ENCODE data around the gene CLPSL2.
"Not testable (repeated sequence)": the region's sequence is repeated elsewhere in the genome, so short reads cannot be mapped to it uniquely, and the experiment has no call there.

DNA sequence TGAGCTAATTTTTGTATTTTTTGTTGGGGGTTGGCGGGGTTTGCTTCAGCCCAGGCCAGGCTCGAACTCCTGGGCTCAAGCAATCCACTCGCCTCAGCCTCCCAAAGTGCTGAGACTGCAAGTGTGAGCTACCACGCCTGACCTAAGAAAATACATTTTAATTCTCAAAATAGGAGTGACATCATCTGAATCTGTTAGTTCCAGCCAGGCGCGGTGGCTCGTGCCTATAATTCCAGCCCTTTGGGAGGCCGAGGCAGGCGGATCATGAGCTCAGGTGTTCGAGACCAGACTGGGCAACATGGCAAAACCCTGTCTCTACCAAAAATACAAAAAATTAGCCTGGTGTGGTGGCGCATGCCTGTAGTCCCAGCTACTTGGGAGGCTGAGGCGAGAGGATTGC, 42.1 kb upstream of the CLPSL2 start:
- TF ChIP-seq POLR2A (IDR thresholded peaks at IDR 0.05; ENCODE audit: borderline replicate concordance, extremely low read depth, insufficient read depth, insufficient read length); EGR1 (IDR thresholded peaks at IDR 0.05; ENCODE audit: low read depth); EZH2 (IDR thresholded peaks at IDR 0.05); REST (IDR thresholded peaks at IDR 0.05; ENCODE audit: low read depth); POLR2AphosphoS5 (IDR thresholded peaks at IDR 0.05; ENCODE audit: low read depth, low read length); RAD21 (IDR thresholded peaks at IDR 0.05; ENCODE audit: low read depth): not testable (repeated sequence)
- TF ChIP-seq, protein P1, sequence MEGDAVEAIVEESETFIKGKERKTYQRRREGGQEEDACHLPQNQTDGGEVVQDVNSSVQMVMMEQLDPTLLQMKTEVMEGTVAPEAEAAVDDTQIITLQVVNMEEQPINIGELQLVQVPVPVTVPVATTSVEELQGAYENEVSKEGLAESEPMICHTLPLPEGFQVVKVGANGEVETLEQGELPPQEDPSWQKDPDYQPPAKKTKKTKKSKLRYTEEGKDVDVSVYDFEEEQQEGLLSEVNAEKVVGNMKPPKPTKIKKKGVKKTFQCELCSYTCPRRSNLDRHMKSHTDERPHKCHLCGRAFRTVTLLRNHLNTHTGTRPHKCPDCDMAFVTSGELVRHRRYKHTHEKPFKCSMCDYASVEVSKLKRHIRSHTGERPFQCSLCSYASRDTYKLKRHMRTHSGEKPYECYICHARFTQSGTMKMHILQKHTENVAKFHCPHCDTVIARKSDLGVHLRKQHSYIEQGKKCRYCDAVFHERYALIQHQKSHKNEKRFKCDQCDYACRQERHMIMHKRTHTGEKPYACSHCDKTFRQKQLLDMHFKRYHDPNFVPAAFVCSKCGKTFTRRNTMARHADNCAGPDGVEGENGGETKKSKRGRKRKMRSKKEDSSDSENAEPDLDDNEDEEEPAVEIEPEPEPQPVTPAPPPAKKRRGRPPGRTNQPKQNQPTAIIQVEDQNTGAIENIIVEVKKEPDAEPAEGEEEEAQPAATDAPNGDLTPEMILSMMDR (IDR thresholded peaks at IDR 0.05 in 2 of 3, conservative IDR thresholded peaks at IDR 0.05 in 1 of 3; ENCODE audit: borderline replicate concordance in 1 of 3, insufficient read depth in 1 of 3, low read depth in 2 of 3, low read length in 2 of 3), result not testable (repeated sequence)
